ENCODE results near the gene PDCD2.
"Not testable (repeated sequence)": the region's sequence is repeated elsewhere in the genome, so short reads cannot be mapped to it uniquely, and the experiment has no call there.

The PDCD2 gene

DNA sequence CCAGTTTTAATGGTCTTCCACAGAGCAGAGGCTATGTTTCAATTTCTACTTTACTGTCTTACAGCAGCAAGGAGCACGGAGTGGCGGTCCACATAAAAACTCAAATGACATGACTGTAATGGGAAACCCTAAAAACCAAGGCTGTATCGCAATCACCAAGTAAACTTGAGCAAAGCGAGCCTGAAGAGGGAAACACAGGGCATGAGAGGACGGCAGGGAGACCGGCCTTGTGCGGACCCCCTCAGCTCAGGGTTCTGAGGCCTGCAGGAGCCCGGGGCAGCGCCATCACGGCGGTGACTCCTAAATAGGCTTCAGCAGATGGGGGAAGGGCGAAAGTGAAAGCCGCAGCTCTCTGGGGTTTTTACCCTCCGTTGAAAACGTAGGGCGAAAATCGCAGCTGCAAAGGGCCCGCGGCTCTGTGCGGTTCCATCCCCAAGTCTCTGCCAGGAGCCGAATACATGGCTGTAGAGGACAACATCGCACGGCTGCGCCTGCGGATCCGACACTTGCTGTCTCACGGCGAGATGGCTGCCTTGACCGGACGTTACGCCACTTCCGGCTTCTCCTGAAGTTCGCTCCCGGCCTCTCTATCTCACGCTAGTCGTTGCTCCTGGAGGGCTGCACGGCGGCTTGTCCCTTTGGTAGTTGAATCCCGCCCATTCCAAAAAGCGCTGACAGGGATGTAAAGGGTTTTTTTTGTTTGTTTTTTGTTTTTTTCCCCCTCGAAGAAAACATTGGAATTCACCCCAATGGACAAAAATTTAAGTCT is 31.5 kb downstream of the PDCD2 start, which contains the start of gene PSMB1:
Gene PSMB1 (minus strand): TSS at position 543 of the 769 bp plus-strand sequence. CDS start 65 bp downstream, at position 478.
- peak; percentile 71 to 83 for DNase-seq (ENCODE audit: low read depth in 2 of 2)

DNA sequence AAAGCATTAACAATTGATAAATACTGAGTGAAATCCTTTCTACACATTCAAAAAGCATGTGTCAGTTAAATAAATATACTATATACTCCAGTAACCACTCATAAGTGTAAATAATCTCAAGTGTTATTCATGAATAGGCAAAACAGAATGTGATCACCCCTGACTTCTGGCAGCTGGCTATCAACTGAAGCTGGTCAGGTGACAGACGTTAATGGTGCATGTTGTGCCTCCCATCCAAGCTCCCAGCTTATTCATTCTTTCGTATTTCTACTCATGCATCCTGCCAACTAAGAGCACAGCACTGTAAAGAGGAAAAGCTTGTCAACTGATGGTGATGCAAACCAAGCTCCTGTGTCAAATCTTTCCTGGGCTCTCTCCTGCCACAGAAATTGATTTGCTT is 39.0 kb downstream of the PDCD2 start:
- no peak for DNase-seq (ENCODE audit: low read depth in 2 of 2)

DNA sequence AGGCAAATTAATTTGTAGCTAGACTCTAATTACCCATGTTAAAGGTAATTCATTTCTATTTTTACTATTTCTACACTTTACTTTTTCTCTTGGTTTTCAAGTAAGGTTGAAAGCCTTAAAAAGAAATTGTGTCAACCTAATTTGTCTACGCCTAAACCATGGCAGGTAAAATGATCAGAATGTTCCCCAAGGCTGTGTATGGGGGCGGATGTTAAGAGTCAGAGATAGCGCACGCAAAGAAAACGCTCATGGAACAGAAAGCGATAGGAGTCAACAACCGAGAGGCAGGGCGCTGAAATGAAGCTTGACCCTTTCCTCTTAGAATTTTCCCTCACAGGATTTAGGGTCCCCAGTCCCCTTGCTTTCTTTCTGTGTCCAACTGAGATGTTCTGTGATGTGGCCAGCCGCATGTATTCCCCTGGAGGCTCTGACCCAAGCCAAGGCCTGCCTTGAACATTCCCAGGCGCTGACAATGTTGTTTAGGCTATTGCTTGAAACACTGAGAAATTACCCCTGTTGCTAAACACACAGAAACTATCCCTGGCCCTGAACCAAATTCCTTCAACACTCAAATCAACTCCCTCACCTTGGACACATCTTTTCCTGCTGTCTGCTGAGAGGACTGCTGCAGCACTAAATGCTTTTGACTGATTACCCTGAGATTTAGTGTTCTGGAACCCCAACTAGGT is 42.3 kb downstream of the PDCD2 start:
- DNase-seq (ENCODE audit: low read depth in 2 of 2) = no peak

DNA sequence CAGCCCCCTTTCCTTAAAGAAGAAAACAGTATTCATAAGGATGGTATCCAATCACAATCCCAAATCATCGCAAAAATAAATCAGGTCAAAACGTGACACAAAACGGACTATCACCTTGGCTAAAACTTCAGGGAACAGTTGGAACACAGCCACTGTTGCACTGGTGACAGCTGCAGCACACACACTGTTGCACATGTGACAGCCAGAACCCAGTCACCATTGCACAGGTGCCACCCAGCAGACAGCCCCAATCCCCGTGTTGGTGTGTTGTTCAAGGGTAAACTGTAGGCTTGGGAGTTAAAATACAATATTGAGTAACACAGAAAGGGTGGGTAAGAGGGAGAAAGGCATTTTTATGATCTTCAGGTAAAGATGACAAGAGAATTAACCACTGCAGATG is 47.1 kb downstream of the PDCD2 start:
- DNase-seq (ENCODE audit: low read depth in 2 of 2) = no peak

DNA sequence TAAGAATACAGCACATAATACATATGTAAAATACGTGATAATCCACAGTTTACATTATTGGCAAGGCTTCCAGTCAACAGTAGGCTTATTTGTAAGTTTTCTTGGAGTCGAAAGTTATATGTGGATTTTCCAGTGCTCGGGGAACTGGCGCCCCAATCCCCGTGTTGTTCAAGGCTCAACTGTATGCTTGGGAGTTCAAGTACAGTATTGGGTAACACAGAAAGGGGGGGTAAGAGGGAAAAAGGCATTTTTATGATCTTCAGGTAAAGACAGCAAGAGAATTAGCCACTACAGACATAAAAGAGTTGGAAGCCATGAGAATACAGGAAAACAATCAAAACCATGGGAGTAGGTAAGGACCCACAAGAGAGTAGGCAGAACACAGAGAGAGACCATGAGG is 47.8 kb downstream of the PDCD2 start:
- no peak for DNase-seq (ENCODE audit: low read depth in 2 of 2)

DNA sequence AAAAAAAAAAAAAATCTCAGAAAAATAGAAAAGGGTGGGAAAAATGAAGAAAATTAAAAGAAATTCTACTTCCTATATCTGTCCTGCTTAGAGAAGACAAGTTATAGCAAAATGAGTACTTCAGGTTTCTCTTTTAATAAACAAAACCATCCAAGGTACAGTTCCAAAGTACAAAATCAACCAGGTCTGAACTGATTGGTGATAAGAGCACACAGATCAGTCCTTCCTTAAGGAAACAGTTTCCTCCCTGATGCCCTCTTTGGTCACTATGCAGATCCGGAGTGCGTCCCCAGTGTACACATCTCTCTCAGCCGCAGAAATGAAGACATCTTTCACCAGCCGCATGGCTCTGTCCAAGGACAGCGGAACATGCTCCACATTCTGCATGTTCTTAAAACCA is 49.4 kb downstream of the PDCD2 start:
- no peak for DNase-seq (ENCODE audit: low read depth in 2 of 2)

DNA sequence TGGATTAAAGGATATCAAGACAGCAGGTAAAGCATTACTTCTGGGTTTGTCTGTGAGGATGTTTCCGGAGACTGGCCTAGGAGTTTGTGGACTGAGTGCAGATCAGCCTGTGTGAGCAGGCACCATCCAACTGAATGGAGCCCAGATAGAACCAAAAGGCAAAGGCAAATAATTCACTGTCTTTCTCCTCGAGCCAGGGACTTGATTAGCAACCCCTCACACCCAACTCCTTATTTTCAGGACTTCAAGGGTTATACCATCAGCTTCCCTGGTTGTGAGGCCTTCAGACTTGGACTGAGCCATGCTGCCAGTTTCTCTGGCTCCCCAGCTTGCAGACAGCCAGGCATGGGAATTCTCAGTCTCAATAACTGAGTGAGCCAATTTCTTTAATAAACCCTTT is 50.6 kb downstream of the PDCD2 start:
- no peak for DNase-seq (ENCODE audit: low read depth in 2 of 2)

DNA sequence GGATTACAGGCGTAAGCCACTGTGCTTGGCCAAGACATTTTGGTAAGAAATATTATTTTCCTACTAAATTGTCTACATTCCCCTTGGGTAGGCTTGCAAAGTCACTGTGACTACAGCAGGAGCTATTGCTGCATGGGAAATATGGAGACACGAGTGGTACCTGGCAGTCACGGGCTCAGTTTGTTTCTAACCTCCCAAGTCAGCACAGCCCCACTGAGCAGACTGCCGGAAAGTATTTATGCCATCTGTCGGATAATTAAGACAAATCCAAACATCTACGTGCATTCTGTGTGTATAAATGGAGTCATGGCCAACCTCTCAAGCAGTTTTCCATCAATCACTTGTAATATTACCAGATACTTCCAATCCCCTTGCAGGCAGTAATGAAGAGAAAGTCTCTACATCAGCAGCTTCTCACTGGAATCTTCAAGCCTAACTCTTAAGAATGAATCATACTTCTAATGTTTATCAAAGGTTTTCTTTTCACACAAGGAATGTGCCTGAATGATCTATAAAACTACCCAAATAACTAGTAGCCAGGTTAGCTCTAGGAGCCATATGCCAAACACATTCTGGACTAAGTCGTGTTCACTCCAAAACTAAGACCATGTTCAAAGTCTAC is 51.5 kb downstream of the PDCD2 start:
- no peak for DNase-seq (ENCODE audit: low read depth in 2 of 2)

DNA sequence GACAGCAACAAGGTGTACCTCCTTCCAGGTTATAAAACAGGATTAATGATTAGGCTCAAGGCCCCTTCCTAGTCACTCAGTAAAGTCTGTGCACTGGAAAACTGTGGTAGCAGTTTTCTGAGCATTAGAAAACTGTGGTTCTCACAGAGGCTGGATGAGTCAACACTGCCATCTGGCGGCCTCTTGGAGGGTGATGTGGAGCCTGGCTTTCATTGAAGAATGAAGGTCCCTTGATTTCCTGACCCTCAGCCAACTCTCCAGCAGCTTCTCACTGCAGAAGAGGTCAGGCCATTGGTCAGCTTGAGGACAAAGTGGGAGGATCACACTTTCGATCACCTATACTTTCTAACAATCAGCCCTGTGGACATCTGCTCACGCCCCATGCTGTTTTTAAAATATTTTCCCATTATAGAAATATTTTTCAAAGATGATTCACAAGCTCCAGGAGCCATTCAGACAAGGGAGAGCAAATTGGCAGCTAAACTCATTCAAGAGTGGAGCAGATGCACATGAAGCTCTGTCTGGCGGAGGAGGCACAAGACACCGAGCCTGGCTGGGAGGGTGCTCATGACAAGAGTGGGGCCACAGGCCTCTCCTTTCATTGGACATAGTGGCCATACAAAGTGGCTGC is 54.5 kb downstream of the PDCD2 start:
- DNase-seq (ENCODE audit: low read depth in 2 of 2) = peak in 1 of 2 donors; percentile 49

DNA sequence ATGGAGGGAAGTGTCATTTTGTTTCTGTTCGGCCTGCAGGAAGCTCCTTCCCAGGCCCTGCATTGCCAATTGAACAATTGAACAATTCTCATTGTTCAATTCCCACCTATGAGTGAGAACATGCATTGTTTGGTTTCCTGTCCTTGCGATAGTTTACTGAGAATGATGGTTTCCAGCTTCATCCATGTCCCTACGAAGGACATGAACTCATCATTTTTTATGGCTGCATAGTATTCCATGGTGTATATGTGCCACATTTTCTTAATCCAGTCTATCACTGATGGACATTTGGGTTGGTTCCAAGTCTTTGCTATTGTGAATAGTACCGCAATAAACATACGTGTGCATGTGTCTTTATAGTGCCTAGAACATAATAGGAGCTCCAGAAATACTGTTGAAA is 56.4 kb downstream of the PDCD2 start:
- DNase-seq (ENCODE audit: low read depth in 2 of 2) = not testable (repeated sequence)

DNA sequence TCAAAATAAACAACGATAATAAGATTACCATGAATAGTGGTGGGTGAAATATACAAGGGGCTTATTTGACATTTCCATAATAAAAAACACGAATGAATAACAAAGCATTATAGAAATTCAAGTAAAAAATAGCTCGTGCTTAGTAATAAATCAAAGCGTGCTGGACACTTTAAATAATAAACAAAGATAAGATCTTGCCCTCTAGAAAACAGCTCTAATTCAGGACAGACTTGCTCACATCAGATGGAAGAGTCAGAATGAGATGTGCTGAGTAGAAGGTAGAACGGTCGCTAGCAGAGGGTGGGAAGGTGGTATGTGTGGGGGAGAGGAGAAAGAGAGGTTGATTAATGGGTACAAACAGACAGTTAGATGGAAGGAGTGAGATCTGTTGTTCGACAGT is 58.6 kb downstream of the PDCD2 start:
- no peak for DNase-seq (ENCODE audit: low read depth in 2 of 2)
